K562 (cell line): Measurements from ENCODE around the gene TRIM37. TPM values are rescaled to one million over a fixed set of nuclear protein-coding genes. Genes with fewer than 3 reads are reported as not detected.

Experiments used
- ATAC-seq: fragments of 200-7000 bp; cut with Tn5 transposase; 3 replicates; pipeline ENCODE4 v1.9.1; 2020; ENCODE audit warnings: moderate library complexity
- BruUV-seq: library from RNA; stranded (reverse); fragments of 400-500 nt; replicated peaks from 2 replicates; lab custom pipeline; 2021; lab: Mats Ljungman, UMichigan
- CTCF ChIA-PET: fragments of 300-600 bp; formaldehyde crosslinking; extraction: SDS; loops from one replicate; lab custom pipeline; 2021; ENCODE audit warnings: low intra/inter-chr PET ratio; lab: Yijun Ruan, JAX
- POLR2A ChIA-PET: fragments of 300-600, 350-650 bp; sonication (Branson Sonifier 250); formaldehyde crosslinking; extraction: SDS; loops from one replicate; lab custom pipeline; 2021; ENCODE audit warnings: antibody characterized with exemption, inconsistent platforms; lab: Yijun Ruan, JAX
- DNase-seq, 4 experiments: peaks; one replicate each; pipeline versions ENCODE4 v3.0.0 to v3.0.0-alpha.2; 2011 to 2018; ENCODE audit warnings: low spot score in 3 of 4, mixed read lengths in 3 of 4; ENCODE audit errors: extremely low read depth in 1 of 4
- FAIRE-seq: peaks from 2 replicates; lab custom pipeline; 2011; peaks lifted over from hg19 to GRCh38; lab: Jason Lieb, UNC
- H2AFZ ChIP-seq: 2 replicates; pipeline ENCODE4 v1.6.0; 2011; ENCODE audit warnings: low read depth, low read length, control low read depth, inconsistent platforms
- H3K27ac ChIP-seq: fragments of 200-600 bp; 3 replicates; pipeline ENCODE4 v1.8.0; 2011; ENCODE audit warnings: low read depth, mild to moderate bottlenecking, control low read depth, inconsistent platforms, low read length, moderate library complexity, mixed read lengths; ENCODE audit errors: extremely low read depth
- H3K27me3 ChIP-seq, 2 experiments: fragments of 300-600 bp in 1 of 2; 2 replicates in 1 of 2; 3 replicates in 1 of 2; pipeline versions ENCODE4 v1.6.0 to v1.8.0; 2011; ENCODE audit warnings: inconsistent platforms in 2 of 2, low read length in 2 of 2, mild to moderate bottlenecking in 1 of 2, mixed read lengths in 1 of 2, moderate library complexity in 1 of 2; ENCODE audit not compliant: control insufficient read depth in 2 of 2, insufficient read depth in 2 of 2
- H3K36me3 ChIP-seq: fragments of 300-600 bp; 3 replicates; pipeline ENCODE4 v1.8.0; 2011; ENCODE audit warnings: mild to moderate bottlenecking, low read length, inconsistent platforms; ENCODE audit not compliant: control insufficient read depth, insufficient read depth
- H3K4me1 ChIP-seq, 2 experiments: fragments of 200-600 bp in 1 of 2; replicated peaks in 1 of 2; 2 replicates in 1 of 2; 3 replicates in 1 of 2; pipeline versions ENCODE4 v1.5.1 to v1.8.0; 2011; ENCODE audit warnings: inconsistent platforms in 2 of 2, low read length in 2 of 2, mild to moderate bottlenecking in 1 of 2, mixed read lengths in 1 of 2, moderate library complexity in 1 of 2; ENCODE audit not compliant: control insufficient read depth in 2 of 2, insufficient read depth in 2 of 2
- H3K4me2 ChIP-seq: 2 replicates; pipeline ENCODE4 v1.6.1; 2011; ENCODE audit warnings: low read length, control low read depth, inconsistent platforms, mixed read lengths; ENCODE audit not compliant: insufficient read depth
- H3K4me3 ChIP-seq: fragments of 200-600 bp; sonication (generic), shearing (Covaris generic); 2 replicates; pipeline ENCODE4 v1.5.1; 2016; ENCODE audit warnings: control low read depth, inconsistent platforms
- H3K79me2 ChIP-seq: fragments of 200-600 bp; 3 replicates; pipeline ENCODE4 v1.8.0; 2011; ENCODE audit warnings: low read length, inconsistent platforms; ENCODE audit not compliant: control insufficient read depth, insufficient read depth
- H3K9ac ChIP-seq, 2 experiments: 2 replicates each; pipeline versions ENCODE4 v1.6.0 to v1.6.1; 2011; ENCODE audit warnings: low read depth in 2 of 2, low read length in 2 of 2, control low read depth in 1 of 2, inconsistent platforms in 1 of 2, mild to moderate bottlenecking in 1 of 2, mixed read lengths in 1 of 2; ENCODE audit not compliant: insufficient read depth in 1 of 2
- H3K9me1 ChIP-seq: one replicate; pipeline ENCODE4 v1.6.0; 2011; ENCODE audit warnings: inconsistent platforms, mild to moderate bottlenecking, low read length, moderate library complexity; ENCODE audit not compliant: control insufficient read depth, insufficient read depth
- H3K9me3 ChIP-seq: replicated peaks from 2 replicates; pipeline ENCODE4 v1.5.1; 2011; ENCODE audit warnings: low read depth, low read length, inconsistent platforms; ENCODE audit not compliant: control insufficient read depth, insufficient read depth
- H4K20me1 ChIP-seq: replicated peaks from 2 replicates; pipeline ENCODE4 v1.6.1; 2011; ENCODE audit warnings: low read length, inconsistent platforms, mixed read lengths; ENCODE audit not compliant: control insufficient read depth, insufficient read depth
- ARID1B ChIP-seq: fragments of 450-650 bp; IDR thresholded peaks from 2 replicates; pipeline ENCODE4 v1.6.1; 2016; ENCODE audit warnings: antibody characterized with exemption, mild to moderate bottlenecking, inconsistent platforms
- BCOR ChIP-seq: fragments of 450-650 bp; IDR thresholded peaks from 2 replicates; pipeline ENCODE4 v1.6.1; 2016
- CBFA2T3 ChIP-seq: fragments of 450-650 bp; IDR thresholded peaks from 2 replicates; pipeline ENCODE4 v1.6.1; 2017
- CEBPB ChIP-seq: fragments of 450-650 bp; IDR thresholded peaks from 2 replicates; pipeline ENCODE4 v1.6.1; 2016; ENCODE audit warnings: missing genetic modification characterization, missing compliant biosample characterization
- CEBPG ChIP-seq, 3 experiments: fragments of 200-800 bp in 1 of 3; sonication (Bioruptor generic) in 1 of 3; sonication (generic) in 1 of 3; formaldehyde crosslinking in 1 of 3; IDR thresholded peaks in 2 of 3; conservative IDR thresholded peaks in 1 of 3; 2 replicates each; pipeline versions ENCODE4 v1.6.1 to v1.8.0; 2016 to 2022; ENCODE audit warnings: missing compliant biosample characterization in 2 of 3, missing genetic modification characterization in 2 of 3, mild to moderate bottlenecking in 1 of 3, missing genetic modification reagents in 1 of 3
- DPF2 ChIP-seq: fragments of 450-650 bp; IDR thresholded peaks from 2 replicates; pipeline ENCODE4 v1.6.1; 2016
- ESRRA ChIP-seq: fragments of 450-650 bp; IDR thresholded peaks from 2 replicates; pipeline ENCODE4 v1.6.1; 2014; ENCODE audit warnings: low read depth, mild to moderate bottlenecking, moderate library complexity, borderline replicate concordance
- RAD21 ChIP-seq, 2 experiments: fragments of 250-450 bp in 1 of 2; fragments of 450-650 bp in 1 of 2; sonication (Bioruptor Pico) in 1 of 2; formaldehyde crosslinking in 1 of 2; IDR thresholded peaks in 1 of 2; conservative IDR thresholded peaks in 1 of 2; 2 replicates each; pipeline versions ENCODE4 v1.4.0 to v1.8.0; 2020 to 2022; ENCODE audit warnings: mild to moderate bottlenecking in 2 of 2, moderate library complexity in 1 of 2
- RCOR1 ChIP-seq, 2 experiments: IDR thresholded peaks; 2 replicates each; pipeline ENCODE4 v1.6.1; 2012; ENCODE audit warnings: low read depth in 2 of 2, low read length in 2 of 2, borderline replicate concordance in 1 of 2, improper control_type of control experiment in 1 of 2
- SAFB2 ChIP-seq: fragments of 200-400 bp; formaldehyde crosslinking; IDR thresholded peaks from 2 replicates; pipeline ENCODE4 v1.6.1; 2018; ENCODE audit warnings: borderline replicate concordance, low read length, low read depth, moderate library complexity; ENCODE audit not compliant: severe bottlenecking
- SETDB1 ChIP-seq: IDR thresholded peaks from one replicate; pipeline ENCODE4 v1.6.1; 2012; ENCODE audit warnings: low read length, control low read depth, inconsistent platforms
- SOX6 ChIP-seq: fragments of 450-650 bp; IDR thresholded peaks from 2 replicates; pipeline ENCODE4 v1.6.1; 2014; ENCODE audit warnings: mild to moderate bottlenecking
- SPI1 ChIP-seq: IDR thresholded peaks from 2 replicates; pipeline ENCODE4 v1.6.1; 2011; ENCODE audit warnings: low read depth, low read length, control low read depth, borderline replicate concordance
- STAT5B ChIP-seq: fragments of 250-450 bp; sonication (Bioruptor Pico); IDR thresholded peaks from 2 replicates; pipeline ENCODE4 v1.8.0; 2021; ENCODE audit warnings: mild to moderate bottlenecking, inconsistent platforms
- TRIM24 ChIP-seq, 2 experiments: fragments of 450-650 bp; IDR thresholded peaks; 2 replicates each; pipeline ENCODE4 v1.6.1; 2016
- ZEB2 ChIP-seq: fragments of 450-650 bp; IDR thresholded peaks from 2 replicates; pipeline ENCODE4 v1.6.1; 2016
- ZNF584 ChIP-seq: fragments of 200-800 bp; sonication (Bioruptor generic); IDR thresholded peaks from 2 replicates; pipeline ENCODE4 v1.6.1; 2016; ENCODE audit warnings: low read depth, mild to moderate bottlenecking, missing genetic modification characterization, missing compliant biosample characterization
- WGBS: fragments of 100-300 bp; shearing (Covaris generic); methylation state at CpG from one replicate; pipeline ENCODE4 v1.1.6; 2016; ENCODE audit warnings: low coverage, mixed read lengths; ENCODE audit not compliant: insufficient coverage; ENCODE audit errors: missing lambda C conversion rate; 5-methylcytosine and 5-hydroxymethylcytosine counted together
- in situ Hi-C: fragments of 300-500 bp; cut with MboI; formaldehyde crosslinking; loops from 4 replicates; pipeline ENCODE4 v1.15.0; 2018; ENCODE audit warnings: inconsistent platforms, mixed read lengths
- intact Hi-C: fragments of 100-400 bp; cut with micrococcal nuclease; formaldehyde crosslinking; loops from 2 replicates; pipeline ENCODE4 v1.14.2; 2022
- polyA plus RNA-seq, 8 experiments: library from polyadenylated mRNA; depleted of rRNA in 4 of 8; stranded (reverse) in 5 of 8; unstranded in 3 of 8; fragments of >200 nt; fragmentation: Nextera tagmentation in 2 of 8; fragmentation: Illumina TruSeq in 1 of 8; extraction: Ambion mirVana in 2 of 8; extraction: Trizol in 1 of 8; gene quantifications; 2 replicates each; pipeline versions ENCODE4 v1.2.1 to v1.2.3, GENCODE V29; 2011 to 2014; ENCODE audit warnings: inconsistent platforms in 1 of 8, missing spikeins in 1 of 8
- total RNA-seq, 7 experiments: library from RNA; depleted of rRNA in 6 of 7; stranded (reverse); fragments of >200 nt in 6 of 7; fragmentation: Illumina TruSeq in 2 of 7; extraction: Trizol in 2 of 7; gene quantifications; 2 replicates each; pipeline versions ENCODE4 v1.2.1 to v1.2.3, GENCODE V29; 2011 to 2021; ENCODE audit warnings: low replicate concordance in 1 of 7
- TF ChIP-seq, protein P1 (sequence below), 3 experiments: fragments of 200-800 bp in 1 of 3; fragments of 250-450 bp in 1 of 3; fragments of 450-650 bp in 1 of 3; sonication (Bioruptor Pico) in 1 of 3; sonication (Bioruptor generic) in 1 of 3; formaldehyde crosslinking in 1 of 3; IDR thresholded peaks; 2 replicates each; pipeline versions ENCODE4 v1.6.1 to v1.8.0; 2016 to 2022; ENCODE audit warnings: mild to moderate bottlenecking in 2 of 3, missing genetic modification characterization in 2 of 3, missing compliant biosample characterization in 1 of 3, moderate library complexity in 1 of 3
- TF ChIP-seq, protein P2 (sequence below): fragments of 450-650 bp; IDR thresholded peaks from 2 replicates; pipeline ENCODE4 v1.6.1; 2016; ENCODE audit warnings: missing biosample characterization, missing genetic modification characterization

Gene TRIM37
- total and polyA plus RNA-seq, 9 of the 15 experiments (the other 6 are each of a cell fraction or from before 2014, with no cell fraction given): 4.5 to 31.4 (median 23.8) TPM

DNA sequence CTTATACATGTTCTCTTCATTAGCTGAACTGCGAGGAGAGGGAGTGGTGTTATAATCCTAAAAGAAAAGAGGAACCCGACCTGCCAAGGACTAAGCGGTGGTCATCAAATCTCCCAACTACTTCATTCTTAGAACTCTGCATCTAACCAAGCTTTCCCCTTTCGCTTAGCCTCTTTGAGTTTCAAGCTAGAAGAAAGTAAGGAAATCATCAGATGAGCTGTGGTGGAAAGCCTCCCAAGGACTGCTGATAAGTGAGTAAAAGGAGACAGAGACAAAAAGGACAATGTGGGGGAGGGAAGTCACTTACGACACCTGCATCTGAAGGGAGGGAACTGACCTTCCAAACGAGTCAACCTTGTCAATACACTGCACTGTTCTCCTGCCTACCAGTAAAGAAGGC lies 121.3 kb downstream of the TRIM37 start:
- in situ Hi-C loops: no loop called here
- ChIA-PET CTCF (no interaction called here), POLR2A (interaction anchor here (1.1 to 2.6 kb wide), 3 partner anchors 9 to 354 kb away, joined by 3 to 9 read pairs (median 4); no protein-coding TSS in a partner anchor)
- intact Hi-C loops: no loop called here
- FAIRE-seq: peak; percentile 84
- ATAC-seq: peak; percentile 87
- Histone ChIP-seq H2AFZ (no peak overlapping the region), H3K36me3 (no peaks in the 10 kb centered on the region), H4K20me1 (no peaks in the 10 kb centered on the region), H3K9me3 (no peaks in the 10 kb centered on the region), H3K9me1 (no peaks in the 10 kb centered on the region), H3K4me2 (peak overlapping the region; percentile 39; the same call in 1 of the 2 replicates), H3K27me3 (no peaks in the 10 kb centered on the region), H3K27ac (no peak overlapping the region), H3K9ac (no peak overlapping the region; a peak in 1 of 4 replicates), H3K4me1 (peaks cover 0 to 10% of the 10 kb centered on the region in 2 experiments; a peak in 3 of 5 replicates), H3K79me2 (no peaks in the 10 kb centered on the region), H3K4me3 (no peak overlapping the region)
- WGBS: 21% methylated on average over 6 of the region's 6 CpGs
- peak; percentile 19 to 59 (median 32) for DNase-seq
- BruUV-seq: no TSS peak
- TF ChIP-seq STAT5B (CRISPR knock-in tag) (no peak), ESRRA (0 out of 2 replicates have a peak, but pooled peaks have one; percentile 22), ZEB2 (peak; percentile 60), ZNF584 (CRISPR knock-in tag) (no peak), RCOR1 (IDR thresholded peaks at IDR 0.05; ENCODE audit: borderline replicate concordance in 1 of 2, low read depth in 2 of 2, low read length in 2 of 2) (peak in 1 of 2 experiments; percentile 43; a peak in 2 of 4 replicates), SPI1 (peak; percentile 78), TRIM24 (IDR thresholded peaks at IDR 0.05) (peak in 1 of 2 experiments; percentile 46; a peak in 1 of 4 replicates), CEBPB (0 out of 2 replicates have a peak, but pooled peaks have one; percentile 23), RAD21 (CRISPR knock-in tag; conservative IDR thresholded peaks at IDR 0.05 in 1 of 2, IDR thresholded peaks at IDR 0.05 in 1 of 2) (peak in 1 of 2 experiments; percentile 44; a peak in 2 of 4 replicates), CBFA2T3 (peak; percentile 20; the same call in 1 of the 2 replicates), SETDB1 (no peak), DPF2 (0 out of 2 replicates have a peak, but pooled peaks have one; percentile 37), CEBPG (CRISPR knock-in tag; IDR thresholded peaks at IDR 0.05) (no peak), CEBPG (tag; conservative IDR thresholded peaks at IDR 0.05 in 1 of 2, IDR thresholded peaks at IDR 0.05 in 1 of 2) (peak in 1 of 2 experiments; percentile 6; a peak in 1 of 4 replicates), ARID1B (peak; percentile 24; the same call in 1 of the 2 replicates), BCOR (no peak), SAFB2 (no peak), SOX6 (peak; percentile 66)
- TF ChIP-seq, protein P1, sequence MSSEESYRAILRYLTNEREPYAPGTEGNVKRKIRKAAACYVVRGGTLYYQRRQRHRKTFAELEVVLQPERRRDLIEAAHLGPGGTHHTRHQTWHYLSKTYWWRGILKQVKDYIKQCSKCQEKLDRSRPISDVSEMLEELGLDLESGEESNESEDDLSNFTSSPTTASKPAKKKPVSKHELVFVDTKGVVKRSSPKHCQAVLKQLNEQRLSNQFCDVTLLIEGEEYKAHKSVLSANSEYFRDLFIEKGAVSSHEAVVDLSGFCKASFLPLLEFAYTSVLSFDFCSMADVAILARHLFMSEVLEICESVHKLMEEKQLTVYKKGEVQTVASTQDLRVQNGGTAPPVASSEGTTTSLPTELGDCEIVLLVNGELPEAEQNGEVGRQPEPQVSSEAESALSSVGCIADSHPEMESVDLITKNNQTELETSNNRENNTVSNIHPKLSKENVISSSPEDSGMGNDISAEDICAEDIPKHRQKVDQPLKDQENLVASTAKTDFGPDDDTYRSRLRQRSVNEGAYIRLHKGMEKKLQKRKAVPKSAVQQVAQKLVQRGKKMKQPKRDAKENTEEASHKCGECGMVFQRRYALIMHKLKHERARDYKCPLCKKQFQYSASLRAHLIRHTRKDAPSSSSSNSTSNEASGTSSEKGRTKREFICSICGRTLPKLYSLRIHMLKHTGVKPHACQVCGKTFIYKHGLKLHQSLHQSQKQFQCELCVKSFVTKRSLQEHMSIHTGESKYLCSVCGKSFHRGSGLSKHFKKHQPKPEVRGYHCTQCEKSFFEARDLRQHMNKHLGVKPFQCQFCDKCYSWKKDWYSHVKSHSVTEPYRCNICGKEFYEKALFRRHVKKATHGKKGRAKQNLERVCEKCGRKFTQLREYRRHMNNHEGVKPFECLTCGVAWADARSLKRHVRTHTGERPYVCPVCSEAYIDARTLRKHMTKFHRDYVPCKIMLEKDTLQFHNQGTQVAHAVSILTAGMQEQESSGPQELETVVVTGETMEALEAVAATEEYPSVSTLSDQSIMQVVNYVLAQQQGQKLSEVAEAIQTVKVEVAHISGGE (CRISPR knock-in tag; IDR thresholded peaks at IDR 0.05): peak in 1 of 3 experiments; percentile 16; a peak in 1 of 6 replicates
- TF ChIP-seq, protein P2, sequence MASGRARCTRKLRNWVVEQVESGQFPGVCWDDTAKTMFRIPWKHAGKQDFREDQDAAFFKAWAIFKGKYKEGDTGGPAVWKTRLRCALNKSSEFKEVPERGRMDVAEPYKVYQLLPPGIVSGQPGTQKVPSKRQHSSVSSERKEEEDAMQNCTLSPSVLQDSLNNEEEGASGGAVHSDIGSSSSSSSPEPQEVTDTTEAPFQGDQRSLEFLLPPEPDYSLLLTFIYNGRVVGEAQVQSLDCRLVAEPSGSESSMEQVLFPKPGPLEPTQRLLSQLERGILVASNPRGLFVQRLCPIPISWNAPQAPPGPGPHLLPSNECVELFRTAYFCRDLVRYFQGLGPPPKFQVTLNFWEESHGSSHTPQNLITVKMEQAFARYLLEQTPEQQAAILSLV (tag): no peak
